ENCODE measurements around the gene UBE2D4. TPM values are rescaled to one million over a fixed set of nuclear protein-coding genes. Genes with fewer than 3 reads are reported as not detected.
A peak's percentile ranks its signal among the peaks of the same experiment; 100 is the strongest.
"Not testable (repeated sequence)": the region's sequence is repeated elsewhere in the genome, so short reads cannot be mapped to it uniquely, and the experiment has no call there.

UBE2D4 gene
- total RNA-seq, 1 experiment from 2014 or later, result 15.4 TPM

DNA sequence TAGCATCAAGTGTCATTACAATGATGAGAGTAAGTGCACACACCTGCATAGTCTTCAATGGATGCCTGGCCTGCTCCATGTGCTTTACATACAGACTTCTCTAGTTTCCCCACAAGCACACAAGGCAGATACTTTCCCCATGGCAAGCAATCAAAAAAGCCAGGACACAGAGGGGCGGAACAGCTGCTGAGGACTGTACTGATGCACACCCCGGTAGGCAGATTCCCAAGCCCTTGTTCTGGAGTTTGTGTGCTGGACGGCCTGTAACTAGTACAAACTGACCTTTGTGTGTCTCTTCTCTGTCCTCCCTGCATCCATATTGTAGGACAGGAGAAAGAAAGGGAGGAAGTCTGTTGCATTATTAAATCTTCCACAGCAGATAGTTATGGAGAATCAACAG lies 25.8 kb downstream of the UBE2D4 start:
- in situ Hi-C loops (cut with HindIII; ENCODE audit: low pct_unique_long_range_greater_than_20kb, low sequenced_read_pairs), result no loop called here
- DNase-seq (ENCODE audit: low read depth), result no peak

DNA sequence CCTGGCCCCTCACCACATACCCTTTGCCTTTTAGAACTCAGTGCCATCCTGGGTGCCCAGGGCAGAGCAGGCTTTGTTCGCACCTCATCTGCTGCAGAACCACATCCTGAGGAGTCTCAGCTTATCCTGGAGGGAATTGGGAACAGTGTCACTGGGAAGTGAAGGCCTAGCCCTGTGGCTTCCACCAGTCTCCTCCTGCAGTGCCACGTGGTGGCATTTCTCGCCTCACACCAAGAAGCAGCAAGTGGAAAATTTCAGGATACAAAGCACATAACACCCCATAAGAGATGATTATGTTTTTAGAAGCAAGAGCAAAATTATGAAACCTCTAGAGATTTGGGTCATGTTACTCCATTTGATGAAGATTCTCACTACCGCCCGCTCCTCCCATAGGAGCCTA lies 26.8 kb downstream of the UBE2D4 start:
- in situ Hi-C loops (cut with HindIII; ENCODE audit: low pct_unique_long_range_greater_than_20kb, low sequenced_read_pairs), result no loop called here
- no peak for DNase-seq (ENCODE audit: low read depth)

DNA sequence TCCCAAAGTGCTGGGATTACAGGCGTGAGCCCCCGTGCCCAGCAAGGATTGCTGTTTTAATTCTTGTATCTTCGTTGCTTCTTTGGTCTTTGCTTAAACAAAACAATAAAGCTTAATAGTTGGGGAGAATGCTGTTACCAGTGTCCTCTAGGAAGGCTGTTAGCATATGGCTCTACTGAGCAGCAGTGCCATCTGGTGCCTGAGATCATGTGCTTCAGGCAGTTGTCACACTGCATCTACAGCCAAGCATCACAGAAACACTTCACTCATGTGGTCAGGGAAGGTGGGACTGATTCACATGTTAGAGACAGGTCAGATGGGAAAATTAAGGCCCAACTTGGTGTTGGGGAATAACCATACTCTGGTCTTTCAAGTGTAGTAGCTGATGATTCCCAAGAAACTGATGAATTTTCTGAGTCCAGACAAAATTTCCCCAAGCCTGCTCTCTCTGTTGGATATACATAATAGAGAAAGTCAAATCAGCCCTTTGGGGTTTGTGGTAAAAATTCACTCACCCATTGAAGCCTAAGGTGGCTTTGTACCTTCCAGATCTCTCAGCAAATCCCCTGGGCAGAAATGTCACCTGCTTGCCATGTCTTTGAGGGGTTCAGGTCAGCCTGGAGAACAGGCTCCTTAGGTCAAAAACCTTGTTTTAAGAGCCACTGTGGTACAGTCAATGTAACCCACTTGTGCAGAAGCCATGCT lies 28.4 kb downstream of the UBE2D4 start:
- peak; percentile 50 for DNase-seq (ENCODE audit: low read depth)
- in situ Hi-C loops (cut with HindIII; ENCODE audit: low pct_unique_long_range_greater_than_20kb, low sequenced_read_pairs), result no loop called here

DNA sequence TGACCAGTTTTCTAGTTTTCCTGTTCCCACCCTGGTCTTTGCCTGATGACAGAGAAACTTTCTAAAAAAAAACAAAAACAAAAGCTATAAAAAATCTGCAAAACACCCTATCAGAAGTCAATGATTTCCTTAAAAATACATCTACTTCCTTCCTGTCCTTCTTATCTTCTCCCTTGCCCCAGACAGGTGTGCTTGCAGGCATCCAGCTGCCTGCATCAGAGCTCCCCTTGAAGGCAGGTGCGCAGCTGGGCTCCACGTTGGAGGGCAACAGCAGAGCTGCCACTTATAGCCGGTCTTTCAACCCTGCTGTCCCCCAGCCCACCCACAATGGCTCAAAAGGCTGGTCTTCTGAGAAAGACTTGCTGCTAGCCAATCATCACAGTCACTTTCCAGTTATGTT lies 29.8 kb downstream of the UBE2D4 start:
- DNase-seq (ENCODE audit: low read depth), result no peak
- in situ Hi-C loops (cut with HindIII; ENCODE audit: low pct_unique_long_range_greater_than_20kb, low sequenced_read_pairs), result no loop called here

DNA sequence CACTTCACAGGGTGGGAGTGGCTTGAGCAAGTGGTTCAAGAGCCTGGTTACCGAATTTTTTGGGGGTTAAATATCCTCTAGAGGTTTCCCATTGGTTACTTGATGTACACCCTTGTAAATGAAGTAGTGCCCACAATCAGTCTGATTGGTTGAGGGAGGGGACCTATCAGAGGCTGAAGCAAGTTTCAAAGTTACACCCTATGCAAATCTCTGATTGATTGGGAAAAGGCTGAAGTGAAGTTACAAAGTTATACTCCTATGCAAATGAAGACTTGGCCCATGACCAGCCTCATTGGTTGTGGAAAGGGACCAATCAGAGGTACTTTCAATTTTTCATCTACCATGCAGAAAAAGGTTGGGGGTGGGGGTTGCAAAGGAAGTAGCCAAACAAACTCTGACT lies 34.7 kb downstream of the UBE2D4 start:
- in situ Hi-C loops (cut with HindIII; ENCODE audit: low pct_unique_long_range_greater_than_20kb, low sequenced_read_pairs), result no loop called here
- no peak for DNase-seq (ENCODE audit: low read depth)

DNA sequence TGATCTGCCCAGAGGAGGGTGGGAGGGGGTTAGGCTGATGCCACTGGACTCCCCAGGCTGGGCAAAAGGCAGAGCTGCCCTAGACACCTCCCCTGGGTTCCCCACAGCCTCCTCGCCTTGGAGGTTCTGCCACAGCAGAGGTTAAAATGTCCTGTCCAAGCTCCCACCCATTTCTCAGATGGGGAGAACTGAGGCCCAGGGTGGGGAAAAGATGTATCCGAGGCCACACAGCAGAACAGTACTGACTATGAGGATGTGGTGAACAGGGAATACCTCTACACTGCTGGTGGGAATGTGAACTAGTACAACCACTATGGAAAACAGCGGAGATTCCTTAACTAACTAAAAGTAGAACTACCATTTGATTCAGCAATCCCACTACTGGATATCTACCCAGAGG lies 40.2 kb downstream of the UBE2D4 start:
- DNase-seq (ENCODE audit: low read depth); in situ Hi-C loops (cut with HindIII; ENCODE audit: low pct_unique_long_range_greater_than_20kb, low sequenced_read_pairs): not testable (repeated sequence)

DNA sequence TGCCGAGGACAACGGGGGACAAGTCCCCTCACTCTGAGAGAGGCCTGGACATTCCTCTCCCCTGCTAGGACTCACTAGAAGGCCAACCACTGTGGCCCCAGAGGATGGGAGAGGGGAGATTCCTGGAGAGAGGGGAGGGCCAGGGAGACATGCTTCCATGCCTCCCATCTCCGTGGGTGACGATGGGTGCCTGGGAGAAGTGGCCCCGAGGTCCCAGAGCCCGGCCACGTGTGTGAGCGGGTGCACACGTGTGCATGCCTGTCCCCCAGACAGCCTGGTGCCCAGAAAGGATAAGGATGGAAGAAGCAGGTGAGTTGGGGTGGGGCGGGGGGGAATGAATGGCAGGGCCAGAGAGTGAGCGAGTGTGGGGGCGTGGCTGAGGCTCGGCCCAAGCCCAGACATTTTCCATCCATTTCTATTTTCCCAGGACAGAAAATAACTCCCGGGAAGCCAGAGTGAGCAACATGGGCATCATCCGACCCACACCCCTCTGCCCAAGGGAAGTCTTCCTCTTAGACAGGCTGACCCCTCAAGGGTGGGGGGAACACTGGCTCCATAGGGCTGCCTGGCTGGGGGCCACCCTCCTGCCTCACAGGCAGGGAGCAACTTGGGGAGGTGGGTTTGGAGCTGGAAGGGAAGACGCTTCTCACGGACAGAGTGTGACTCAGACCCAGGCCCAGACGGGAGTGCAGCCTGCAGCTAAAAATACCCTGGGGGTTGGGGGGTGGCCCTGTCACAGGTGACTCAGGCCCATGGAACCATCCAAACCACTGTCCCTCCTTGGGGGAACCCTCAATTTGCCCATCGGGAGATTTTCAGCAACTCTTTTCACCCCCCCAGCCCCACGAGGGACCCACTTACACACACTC lies 42.2 kb downstream of the UBE2D4 start:
- DNase-seq (ENCODE audit: low read depth); in situ Hi-C loops (cut with HindIII; ENCODE audit: low pct_unique_long_range_greater_than_20kb, low sequenced_read_pairs): not testable (repeated sequence)

DNA sequence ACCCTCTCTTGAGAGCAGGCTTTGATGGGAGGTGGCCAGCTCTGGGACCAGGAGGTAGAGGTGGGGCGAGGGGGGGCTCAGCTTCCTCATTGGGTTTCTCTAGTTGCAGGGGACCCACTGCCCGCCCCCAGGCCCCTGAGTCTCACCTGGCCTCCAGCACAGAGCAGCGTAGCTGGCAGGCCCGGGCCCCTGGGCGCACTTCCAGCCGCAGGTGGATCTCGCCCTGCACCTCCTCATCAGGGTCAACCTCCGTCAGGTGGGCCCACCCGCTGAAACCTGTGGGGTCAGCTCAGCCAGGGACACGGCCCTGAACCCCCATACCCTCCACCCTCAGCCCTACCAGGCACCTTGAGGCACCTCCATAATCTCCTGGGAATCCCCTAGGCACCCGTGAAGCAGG lies 43.4 kb downstream of the UBE2D4 start:
- DNase-seq (ENCODE audit: low read depth); in situ Hi-C loops (cut with HindIII; ENCODE audit: low pct_unique_long_range_greater_than_20kb, low sequenced_read_pairs): not testable (repeated sequence)

DNA sequence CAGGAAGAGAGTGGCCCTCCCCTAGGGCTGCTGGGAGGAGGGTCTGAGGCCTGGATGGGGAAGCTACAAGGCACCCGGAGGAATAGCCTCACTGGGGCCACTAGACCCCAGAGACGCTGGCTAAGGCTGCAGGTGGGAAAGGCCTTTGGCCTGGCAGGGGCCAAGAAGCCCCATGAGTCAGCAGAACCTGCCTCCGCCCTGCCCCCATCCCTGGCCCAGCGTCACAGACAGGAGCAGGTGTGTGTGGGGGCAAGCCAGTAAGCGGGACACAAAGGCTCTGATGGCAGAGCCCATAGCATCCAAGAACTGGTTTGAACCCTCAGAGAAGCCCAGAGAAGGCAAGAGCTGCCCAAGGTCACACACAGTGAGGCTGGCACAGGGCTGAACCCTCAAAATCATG lies 44.5 kb downstream of the UBE2D4 start:
- in situ Hi-C loops (cut with HindIII; ENCODE audit: low pct_unique_long_range_greater_than_20kb, low sequenced_read_pairs); DNase-seq (ENCODE audit: low read depth): not testable (repeated sequence)

DNA sequence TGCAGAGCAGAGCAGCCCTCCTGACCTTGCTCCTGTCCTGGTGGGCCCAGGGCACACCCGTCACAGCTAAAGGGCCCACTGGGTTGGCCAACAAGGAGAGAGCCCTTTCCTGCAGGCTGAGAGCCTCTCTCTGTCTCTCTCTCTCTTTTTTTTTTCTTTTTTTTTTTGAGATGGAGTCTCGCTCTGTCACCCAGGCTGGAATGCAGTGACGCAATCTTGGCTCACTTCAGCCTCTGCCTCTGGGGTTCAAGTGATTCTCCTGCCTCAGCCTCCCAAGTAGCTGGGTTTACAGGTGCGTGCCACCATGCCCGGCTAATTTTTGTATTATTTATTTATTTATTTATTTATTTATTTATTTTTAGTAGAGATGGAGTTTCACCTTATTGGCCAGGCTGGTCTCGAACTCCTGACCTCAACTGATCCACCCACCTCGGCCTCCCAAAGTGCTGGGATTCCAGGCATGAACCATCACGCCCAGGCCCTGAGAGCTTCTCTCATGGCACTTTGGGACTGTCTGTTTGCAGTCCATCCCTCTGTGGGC lies 47.9 kb downstream of the UBE2D4 start:
- DNase-seq (ENCODE audit: low read depth); in situ Hi-C loops (cut with HindIII; ENCODE audit: low pct_unique_long_range_greater_than_20kb, low sequenced_read_pairs): not testable (repeated sequence)

DNA sequence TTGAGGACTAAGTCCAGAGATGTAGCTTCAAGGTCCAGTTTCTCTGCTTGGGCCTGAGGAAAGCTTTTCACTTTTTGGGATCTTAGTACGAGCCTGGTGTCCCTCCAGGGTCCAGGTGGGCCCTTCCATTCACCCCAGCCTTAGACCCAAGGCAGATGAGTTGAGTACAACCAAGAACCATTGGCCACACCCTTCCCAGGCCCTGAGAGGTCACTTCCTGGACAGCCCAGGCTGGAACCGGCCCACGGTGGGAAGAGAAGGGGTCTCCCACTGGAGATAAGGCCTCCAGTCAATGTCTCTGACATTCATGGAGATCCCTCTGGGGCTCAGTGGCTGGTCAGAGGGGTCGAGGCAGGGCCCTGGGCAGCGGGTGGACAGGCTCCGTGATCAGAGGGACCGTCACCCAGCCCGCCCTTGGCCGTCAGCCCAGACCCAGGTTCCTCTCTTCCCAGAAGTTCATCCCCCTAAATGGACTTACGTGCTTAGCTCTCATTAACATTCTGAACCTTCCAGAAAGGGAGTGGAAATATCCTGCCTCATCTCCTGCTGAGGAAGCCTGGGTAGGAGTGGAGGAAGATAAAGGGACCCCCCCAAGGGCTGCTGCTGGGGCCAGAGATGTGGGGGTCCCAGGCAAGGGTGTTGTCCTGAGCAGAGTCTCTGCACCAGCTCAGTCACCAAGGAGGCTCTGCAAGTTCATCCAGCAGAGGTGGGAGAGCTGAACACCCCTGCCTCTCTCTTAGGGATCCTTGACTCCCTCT lies 48.7 kb downstream of the UBE2D4 start:
- in situ Hi-C loops (cut with HindIII; ENCODE audit: low pct_unique_long_range_greater_than_20kb, low sequenced_read_pairs); DNase-seq (ENCODE audit: low read depth): not testable (repeated sequence)

DNA sequence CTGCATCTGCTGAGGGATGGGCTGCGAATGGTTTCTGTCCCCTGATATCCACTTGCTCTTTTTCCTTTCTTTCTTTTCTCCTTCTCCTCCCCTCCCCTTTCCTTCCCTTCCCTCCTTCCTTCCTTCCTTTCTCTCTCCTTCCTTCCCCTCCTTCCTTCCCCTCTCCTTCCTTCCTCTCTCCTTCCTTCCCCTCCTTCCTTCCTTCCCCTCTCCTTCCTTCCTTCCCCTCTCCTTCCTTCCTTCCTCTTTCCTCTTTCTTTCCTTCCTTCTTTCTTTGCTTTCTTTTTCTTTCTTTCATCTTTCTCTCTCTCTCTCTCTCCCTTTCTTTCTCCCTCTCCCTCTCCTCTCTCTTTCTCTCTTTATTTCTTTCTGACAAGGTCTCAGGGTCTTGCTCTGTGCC lies 51.3 kb downstream of the UBE2D4 start:
- no peak for DNase-seq (ENCODE audit: low read depth)
- in situ Hi-C loops (cut with HindIII; ENCODE audit: low pct_unique_long_range_greater_than_20kb, low sequenced_read_pairs), result no loop called here

DNA sequence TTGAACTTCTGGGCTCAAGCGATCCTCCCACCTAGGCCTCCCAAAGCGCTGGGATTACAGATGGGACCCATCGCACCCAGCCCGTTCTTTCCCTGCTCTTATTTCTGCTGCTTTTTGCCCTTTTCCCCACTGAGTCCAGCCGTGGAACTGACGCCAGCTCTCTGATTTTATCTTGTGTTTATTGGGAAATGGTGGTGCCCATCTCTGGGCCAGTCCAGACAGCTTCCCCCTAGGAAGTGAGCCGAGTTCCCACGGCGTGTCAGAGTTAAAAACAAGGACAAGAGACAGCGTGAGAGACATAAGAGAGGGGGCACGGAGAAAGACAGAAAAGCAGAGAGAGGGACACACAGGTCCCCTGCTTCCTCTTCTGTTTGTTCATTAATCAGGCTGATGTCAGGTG lies 51.9 kb downstream of the UBE2D4 start:
- DNase-seq (ENCODE audit: low read depth); in situ Hi-C loops (cut with HindIII; ENCODE audit: low pct_unique_long_range_greater_than_20kb, low sequenced_read_pairs): not testable (repeated sequence)

DNA sequence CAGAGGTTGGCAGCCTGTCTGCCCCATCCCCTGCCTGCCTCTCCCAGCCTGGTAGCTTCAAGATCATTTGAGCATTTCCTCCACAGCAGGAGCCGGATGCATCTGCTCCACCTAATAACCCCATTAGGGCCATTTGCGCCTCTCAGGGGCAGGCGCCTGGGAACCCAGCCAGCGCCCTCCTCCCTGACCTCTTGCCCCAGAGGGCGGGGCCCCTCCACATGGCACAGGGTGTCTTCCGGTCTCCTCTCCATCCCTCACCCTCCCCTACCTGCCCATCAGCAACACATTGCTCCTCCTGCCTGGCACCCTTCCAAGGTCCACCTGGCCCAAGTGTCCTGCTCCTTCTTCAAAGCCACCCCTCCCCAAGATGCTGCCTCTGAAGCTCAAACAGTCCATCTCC lies 56.6 kb downstream of the UBE2D4 start:
- in situ Hi-C loops (cut with HindIII; ENCODE audit: low pct_unique_long_range_greater_than_20kb, low sequenced_read_pairs); DNase-seq (ENCODE audit: low read depth): not testable (repeated sequence)

DNA sequence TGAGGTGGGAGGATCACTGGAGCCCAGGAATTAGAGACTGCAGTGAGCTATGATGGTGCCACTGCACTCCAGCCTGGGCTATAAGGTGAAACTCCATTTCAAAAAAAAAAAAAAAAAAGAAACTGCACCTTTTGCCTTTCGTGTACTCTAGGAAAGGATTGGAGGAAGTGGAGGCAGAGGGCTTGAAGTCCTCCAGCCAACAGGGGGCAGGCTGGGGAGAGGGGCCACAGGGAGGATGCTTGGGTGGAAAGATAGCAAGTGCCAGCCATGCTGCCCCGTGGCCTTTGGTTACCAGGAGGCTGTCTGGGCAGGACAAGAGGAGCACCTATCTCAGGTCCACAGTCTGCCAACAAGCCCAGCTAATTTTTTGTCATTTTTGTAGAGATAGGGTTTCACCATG lies 57.5 kb downstream of the UBE2D4 start:
- in situ Hi-C loops (cut with HindIII; ENCODE audit: low pct_unique_long_range_greater_than_20kb, low sequenced_read_pairs); DNase-seq (ENCODE audit: low read depth): not testable (repeated sequence)

DNA sequence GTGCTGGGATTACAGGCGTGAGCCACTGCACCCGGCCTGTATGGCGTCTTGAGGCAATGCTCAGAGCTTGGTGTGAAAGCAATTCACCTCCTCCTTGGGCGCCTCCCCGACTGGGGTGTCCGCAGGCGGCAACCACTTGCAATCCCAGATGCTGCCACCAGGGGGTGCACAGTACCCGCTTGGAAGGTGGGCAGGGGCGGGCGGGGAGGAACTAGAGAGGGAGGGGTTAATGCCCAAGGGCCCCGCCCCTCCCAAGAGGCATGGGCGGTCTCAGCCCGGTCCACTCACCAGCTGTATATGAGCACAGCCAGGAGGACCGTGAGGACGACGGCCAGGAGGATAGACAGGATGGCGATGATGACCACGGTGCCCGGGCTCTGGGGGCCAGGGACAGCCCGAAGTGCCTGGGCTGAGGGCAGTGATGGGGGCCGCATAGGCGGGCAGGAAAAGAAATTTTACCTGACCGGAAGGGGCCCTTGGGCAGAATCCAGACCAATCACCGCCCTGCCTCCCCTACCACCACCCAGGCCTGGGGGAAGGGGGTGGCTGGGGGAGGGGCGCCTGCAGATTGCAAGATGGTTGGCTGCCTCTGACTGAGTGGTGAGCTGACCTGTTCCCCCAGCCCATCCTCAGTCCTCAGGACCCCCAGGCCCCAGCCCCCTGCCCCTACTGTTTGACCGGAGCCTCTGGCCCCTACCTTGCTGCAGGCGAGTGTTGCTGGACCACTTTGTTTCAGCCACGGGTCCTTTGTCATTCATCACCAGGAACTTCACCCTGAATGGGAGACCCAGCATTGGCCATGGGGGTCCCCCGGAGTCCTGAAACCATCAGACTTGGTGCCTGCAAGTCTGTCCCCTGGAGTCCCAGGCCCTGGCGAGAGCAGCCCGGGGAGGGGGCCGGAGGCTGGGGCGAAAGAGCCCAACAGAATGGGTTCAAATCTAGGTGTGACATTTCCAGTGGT lies 59.9 kb downstream of the UBE2D4 start:
- in situ Hi-C loops (cut with HindIII; ENCODE audit: low pct_unique_long_range_greater_than_20kb, low sequenced_read_pairs), result not testable (repeated sequence)
- DNase-seq (ENCODE audit: low read depth), result peak; percentile 75

DNA sequence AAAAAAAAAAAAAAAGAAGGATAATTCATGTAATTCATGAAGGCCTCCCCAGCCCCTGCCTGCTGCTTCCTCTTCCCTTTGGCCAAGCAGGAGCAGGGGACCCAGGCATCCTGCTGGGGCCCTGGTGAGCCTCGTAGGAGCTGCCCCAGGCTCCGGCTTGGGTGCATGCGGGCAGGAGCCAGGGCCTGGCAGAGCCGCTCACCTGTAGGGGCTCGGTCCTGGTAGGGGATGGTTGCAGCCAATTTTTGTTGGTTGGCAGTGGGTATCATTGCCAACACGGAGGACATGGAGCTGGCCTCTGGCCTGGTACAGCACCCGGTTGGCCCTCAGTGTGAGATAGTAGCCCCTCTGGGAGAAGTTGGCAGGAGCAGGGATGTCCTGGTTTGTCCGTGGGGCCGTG lies 61.2 kb downstream of the UBE2D4 start:
- DNase-seq (ENCODE audit: low read depth); in situ Hi-C loops (cut with HindIII; ENCODE audit: low pct_unique_long_range_greater_than_20kb, low sequenced_read_pairs): not testable (repeated sequence)

All from Caki2 (cell line).